ENCODE measurements around the gene DYNC1I1.

GRCh38 chr7:95881597-95881996, 109.2 kb downstream of the DYNC1I1 start:
- no peak for TF ChIP-seq GATA3 (IDR thresholded peaks at IDR 0.05; ENCODE audit: low read depth, low read length)
- no peak for TF ChIP-seq GATA2 (IDR thresholded peaks at IDR 0.05; ENCODE audit: low read depth, low read length)
